Stimulated activated naive CD4-positive, alpha-beta T cell treated with Interleukin-2 at 50 U/mL for 16 hours (primary cell): ENCODE measurements around the gene CXCL11.
"Not testable (repeated sequence)": the region's sequence is repeated elsewhere in the genome, so short reads cannot be mapped to it uniquely, and the experiment has no call there.

Source experiments
- DNase-seq: peaks from one replicate; lab custom pipeline; 2025; lab: John Stamatoyannopoulos, UW

CXCL11 gene

DNA sequence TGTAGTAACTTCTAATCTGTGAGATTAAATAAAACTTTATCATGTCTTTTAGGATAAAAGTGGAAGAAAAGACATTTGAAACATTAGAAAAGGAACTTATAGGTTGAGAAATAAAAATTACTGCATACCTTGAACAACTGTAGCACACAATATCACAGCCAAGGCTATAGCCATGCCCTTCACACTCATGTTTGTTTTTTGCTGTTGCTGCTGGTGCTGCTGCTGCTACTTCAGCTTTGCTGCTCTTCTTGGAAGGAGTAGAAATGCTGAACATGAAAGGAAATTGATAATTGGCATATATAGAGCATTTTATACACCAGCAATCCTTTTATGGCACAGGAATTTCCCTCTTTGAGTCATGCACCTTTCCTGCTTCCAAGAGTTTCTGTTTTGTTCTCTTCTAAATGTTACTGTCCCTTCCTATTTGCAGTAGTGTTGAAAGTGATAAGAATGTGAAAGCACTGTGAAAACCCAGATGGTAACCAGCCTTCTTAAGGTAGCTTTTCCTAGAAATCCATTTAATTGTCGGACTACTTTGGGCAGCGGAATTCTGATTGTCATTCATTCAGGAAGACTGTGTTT, at the start of gene CXCL11:
CXCL11 (minus strand) TSS at position 272 of the 582 bp plus-strand sequence; CDS start at position 189, 83 bp downstream.
- DNase-seq = no peak

DNA sequence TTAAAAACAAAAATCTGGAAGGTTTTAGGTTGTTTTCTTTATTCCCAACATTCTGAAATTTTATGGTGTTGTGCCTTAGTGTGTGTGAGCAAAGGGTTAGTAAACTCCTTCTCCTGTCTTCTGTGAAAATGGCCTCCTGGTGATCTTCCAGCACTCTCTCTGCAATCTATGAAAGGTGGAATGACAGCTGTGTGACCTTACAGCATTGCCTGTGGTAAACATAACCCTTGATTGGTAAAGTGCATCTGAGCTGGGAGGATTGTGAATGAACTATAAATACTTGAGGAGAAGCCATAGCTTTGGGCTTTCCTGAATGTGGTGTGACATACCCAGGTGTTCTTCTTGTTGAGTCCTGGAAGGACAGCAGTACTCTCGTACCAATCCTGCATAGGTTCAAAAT, 48.7 kb upstream of the CXCL11 start:
- no peak for DNase-seq

DNA sequence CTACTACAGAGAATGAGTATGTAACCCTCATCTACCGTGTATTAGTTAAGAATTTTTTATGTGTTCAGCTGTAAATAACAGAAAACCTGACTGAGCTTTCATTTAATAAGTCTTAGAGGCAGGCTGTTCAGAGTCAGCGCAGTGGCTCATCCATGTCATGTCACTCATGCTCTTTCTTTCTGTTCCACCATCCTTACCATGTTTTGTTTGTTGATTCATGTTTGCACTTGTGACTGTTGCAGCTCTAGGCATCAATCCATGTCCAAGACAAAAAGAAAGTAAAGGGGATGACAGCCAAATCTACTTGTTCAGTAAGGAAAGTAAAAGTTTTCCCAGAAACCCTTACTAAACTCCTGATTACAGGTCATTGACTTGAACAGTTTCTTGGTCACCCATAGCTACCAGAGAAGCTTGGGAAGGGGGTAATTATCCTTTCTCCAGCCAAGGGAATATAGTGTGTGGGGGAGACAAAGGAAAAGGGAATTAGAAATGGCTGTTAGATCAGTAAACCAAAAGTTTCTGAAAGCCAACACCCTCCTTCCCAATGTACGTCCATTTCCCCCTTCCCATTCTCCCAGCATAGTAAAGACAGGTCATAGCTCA, 47.6 kb upstream of the CXCL11 start:
- DNase-seq = no peak

DNA sequence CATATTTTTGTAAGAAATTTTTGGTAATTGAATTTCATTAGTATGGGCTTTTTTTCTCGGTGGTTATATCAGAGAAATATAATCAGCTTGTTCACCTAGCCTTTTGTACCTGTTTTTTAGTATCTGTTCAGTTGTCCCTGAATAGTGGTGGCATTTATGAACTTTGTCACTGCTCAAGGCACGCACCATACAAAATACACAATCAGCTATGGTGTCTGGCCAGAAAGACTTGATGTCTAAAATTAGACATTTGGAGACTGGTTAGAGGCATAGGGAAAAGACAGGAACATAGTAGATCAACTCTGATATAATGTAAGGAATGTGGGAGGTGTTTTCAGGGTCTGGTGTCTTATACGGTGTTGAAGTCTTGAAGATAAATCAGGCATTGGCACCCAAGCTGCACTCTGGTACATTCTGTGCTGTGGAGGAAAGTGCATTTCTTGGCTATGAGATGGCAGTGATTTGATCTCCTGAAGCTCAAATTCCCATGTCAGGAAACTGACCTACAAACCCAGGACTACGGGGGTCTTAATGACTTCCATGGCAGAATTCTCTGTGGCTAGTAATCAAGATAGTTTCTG, 42.3 kb upstream of the CXCL11 start:
- DNase-seq = no peak

DNA sequence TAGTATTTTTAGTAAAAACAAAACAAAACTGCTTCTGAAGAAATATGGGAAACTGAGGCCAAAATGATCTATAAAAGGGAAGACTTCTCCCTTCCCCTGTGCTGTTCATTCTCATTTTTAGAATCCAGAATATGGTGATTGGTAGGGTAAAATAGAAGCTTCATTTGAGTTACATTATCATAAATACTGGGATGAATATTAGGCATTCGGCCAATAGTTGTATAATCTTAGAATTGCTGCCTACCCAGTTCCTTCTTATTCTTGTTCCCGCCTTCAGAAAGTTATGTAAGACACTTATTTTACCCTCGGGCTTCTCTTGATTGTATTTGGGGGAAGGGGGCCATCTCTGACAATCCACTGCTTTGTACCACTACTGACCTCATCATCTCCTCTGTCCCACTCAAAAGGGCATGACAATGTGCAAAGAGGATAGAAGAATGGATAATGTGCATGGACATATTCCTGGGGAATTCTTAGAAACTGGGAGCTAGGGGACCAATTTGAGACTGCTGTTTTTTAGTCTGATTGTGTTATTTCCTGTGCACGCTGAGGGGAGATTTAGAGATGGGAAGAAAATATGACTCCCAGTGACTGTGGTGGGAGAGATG, 39.2 kb upstream of the CXCL11 start:
- no peak for DNase-seq

DNA sequence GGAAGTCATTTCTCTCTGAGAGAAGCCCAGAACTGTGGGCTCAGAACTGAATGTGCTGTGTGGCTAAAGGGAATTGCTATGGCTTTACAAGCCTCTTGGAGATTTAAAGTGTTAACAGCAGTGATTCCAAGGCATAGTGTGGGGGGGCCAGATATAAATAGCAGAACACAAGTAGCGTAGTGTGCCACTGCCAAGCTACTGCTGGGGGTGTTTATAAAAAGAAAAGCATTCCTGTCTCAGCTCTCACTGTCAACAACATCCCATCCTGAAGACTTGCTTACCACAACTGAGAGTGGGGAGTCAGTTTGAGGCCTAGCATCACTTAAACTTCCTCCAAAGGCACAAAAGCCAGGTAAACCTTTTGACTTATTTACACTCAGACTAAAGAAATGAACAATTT, 38.6 kb upstream of the CXCL11 start, which contains the start of gene ART3:
ART3 (plus strand) TSS at position 242 of the 400 bp plus-strand sequence. CDS start 1,181 bp downstream, outside the sequence.
- no peak for DNase-seq

DNA sequence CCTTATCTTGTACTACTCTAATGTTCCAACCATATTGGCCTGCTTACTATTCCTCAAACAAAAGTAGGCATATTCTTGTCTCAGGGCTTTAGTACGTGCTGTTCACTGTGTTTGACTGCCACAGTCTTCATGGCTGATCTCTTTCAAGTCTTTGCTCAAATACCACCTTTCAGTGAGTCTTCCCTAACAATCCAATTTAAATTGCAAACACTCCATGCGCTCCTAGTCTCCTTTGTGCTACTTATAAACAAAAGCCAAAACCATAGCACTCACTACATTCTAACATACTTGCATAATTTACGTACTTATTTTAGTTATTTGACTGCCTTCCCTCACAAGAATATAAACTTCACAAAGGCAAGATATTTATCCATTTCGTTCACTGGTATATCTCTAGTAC, 36.9 kb upstream of the CXCL11 start:
- no peak for DNase-seq

DNA sequence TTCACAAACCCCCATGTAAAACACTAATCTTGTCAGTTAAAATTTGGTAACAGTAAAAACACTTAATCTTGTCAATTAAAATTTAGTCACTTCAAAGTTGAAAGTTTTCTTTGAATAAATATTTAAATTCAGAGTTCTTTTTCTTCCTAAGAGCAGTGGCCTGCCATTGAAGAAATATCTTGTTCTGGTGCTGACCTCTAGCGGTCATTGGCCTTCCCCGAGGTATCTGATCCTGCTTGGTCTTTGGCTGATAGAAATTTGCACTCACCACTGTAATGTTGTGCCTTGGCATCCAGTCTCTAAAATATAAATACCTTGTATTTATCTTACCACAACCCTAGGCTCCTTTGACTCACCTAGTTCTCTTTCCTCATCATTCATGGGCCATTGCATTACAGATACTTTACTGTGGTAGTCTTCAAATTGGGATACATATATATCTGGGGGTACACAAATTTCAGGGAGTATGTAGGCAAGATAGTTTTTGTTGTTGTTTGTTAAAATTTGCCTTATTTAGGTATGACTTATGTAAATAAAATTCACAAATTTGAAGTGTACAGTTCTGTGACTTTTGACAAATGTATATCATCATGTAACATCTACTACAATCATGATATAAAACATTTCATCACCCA, 31.9 kb upstream of the CXCL11 start:
- DNase-seq = peak; percentile 59

DNA sequence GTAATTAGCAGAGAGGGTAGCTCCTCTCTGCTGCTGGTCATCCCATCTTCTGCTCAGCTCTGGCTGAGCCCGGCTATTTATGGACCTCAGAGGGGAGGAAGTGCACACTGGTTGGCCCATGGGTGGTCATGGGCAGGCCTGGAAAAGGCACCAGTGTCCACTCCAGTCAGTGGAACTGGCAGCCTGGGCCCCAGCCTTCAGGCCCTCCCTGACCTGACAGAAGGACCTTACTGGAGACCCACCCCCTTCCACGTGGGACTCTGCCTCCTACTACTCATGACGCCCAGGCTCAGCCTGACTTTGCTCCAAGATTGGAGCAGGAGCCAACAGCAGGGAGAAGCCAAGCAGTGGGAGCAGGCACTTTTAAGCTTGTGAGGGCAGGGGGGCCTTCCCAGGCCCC, 30.7 kb upstream of the CXCL11 start:
- DNase-seq = no peak

DNA sequence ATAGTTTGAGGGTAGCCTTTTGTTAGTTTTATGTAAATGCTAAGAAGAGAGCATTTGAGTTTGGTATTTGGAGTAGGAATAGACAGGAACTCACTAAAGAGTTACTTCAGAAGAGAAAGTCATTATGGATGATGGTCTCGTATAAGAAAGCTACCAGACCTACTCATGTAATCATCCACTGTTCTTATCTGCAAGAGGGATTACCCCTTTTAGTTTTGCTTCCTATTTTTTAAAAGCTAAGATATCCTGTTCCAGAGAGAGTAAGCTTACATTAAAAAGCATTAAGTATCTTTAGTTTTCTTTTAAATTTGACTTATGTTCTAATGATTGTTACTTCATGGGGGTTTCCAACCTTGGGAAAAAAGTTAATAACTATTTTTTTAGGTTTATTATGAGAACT, 26.1 kb upstream of the CXCL11 start:
- DNase-seq = no peak

DNA sequence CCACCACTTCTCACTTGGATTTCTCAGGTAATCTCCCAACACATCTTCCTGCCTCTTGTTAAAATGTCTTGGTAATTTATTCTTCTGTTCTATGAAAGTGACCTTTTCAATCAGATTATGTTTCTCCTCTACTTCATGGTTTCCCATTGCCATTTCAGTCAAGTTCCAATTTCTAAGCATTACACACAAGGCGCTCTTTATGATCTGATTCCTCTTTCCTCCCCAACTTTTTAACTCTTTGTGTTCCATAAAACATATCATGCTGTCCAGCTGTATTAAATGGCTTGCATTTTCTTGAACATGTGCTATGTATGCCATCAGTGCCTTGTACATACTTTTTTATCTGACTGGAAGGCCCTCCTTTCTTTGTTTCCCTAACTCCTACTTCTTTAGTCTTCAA, 25.6 kb upstream of the CXCL11 start:
- DNase-seq = no peak

DNA sequence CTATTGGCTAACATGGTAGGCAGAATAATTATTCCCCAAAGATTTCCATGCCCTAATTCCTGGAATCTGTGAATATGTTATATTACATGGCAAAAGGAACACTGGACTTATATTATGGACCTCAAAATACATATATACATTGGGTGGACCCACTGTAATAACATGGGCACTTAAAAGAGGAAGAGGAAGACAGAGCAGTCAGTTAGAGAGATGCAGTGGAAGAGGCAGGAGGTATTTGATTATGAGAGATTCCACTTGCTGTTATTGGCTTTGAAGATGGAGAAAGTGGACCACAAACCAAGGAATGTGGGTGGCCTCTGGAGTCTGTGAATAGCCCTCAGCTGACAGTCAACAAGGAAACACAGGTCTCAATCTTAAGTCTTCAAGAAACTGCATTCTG, 24.6 kb upstream of the CXCL11 start:
- DNase-seq = no peak

DNA sequence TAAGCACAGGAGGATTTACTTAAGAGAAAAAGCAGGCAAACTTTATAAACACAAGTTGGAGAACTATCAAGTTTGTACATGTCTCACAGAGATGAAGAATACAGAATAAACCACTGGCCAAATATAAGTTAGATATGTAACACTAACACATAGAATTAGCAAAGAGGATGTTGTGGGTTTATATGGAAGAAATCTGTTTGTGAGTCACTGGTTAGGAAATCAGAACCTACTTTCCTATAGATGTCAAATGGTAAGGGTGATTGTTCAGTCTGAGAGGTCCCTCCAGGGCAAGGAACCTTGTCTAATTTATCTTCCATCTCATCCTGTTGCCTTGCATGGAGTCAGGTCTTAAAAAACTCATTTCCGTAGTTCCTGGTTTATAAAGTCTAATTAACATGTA, 23.9 kb upstream of the CXCL11 start:
- no peak for DNase-seq

DNA sequence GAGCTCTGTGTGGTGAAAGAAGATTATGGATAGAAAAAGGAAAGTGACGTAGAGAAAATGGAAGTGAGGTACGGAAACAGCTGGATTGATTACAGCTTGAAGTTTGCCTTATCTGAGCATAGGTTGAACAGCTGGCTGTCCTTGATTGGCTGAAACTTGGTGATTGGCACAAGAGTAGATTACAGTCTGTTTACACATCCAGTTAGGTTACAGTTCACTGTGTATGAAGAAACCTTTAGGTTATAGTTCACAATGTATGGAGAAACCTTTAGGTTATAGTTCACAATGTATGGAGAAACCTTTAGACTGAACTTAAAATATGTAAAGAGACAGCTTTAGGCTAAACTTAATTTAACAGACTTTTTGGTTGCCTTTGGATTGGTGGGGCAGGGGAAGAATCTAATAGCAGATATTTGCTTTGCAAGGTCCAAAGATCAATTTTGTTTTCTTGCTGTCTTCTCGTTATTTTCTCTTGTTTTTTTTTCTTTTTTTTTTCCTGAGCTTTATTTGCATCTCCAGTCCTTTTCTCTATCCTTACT, 23.1 kb upstream of the CXCL11 start:
- no peak for DNase-seq

DNA sequence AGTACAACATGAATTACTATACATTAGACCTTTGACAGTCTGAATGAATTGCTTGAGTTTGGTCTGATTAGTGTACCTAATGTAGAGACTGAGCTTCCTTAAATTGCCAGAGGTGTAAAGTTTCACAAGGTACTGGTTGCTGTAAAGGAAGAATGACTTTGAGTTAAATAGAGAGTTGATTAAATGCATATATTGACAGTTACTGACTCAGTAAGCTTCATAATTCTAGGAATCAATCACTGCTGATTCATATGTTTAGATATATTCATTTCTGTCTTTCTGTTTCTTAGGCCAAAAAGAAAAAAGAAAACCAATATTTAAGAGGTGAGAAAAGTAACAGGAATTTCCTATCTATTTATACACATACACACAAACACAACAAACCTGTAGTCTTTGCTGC, 22.4 kb upstream of the CXCL11 start:
- no peak for DNase-seq

DNA sequence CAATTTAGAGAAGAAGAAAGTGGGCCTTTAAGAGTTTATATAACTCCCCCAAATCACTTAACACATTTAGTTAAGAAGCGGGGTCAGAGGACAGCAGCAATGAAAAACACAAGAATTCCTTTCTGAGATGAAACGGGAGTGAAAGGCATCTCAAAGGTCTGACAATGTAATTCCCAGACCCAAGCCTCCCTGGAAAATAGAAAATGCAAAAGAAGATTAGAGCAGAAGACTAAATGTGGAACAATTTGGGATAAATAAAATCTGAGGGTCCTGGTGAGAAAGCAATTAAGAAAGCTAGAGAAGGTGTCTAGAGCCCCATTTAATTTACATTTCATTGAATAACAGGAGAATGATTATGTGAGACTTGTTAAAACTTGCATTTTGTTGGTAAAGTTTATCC, 19.6 kb upstream of the CXCL11 start:
- DNase-seq = no peak

DNA sequence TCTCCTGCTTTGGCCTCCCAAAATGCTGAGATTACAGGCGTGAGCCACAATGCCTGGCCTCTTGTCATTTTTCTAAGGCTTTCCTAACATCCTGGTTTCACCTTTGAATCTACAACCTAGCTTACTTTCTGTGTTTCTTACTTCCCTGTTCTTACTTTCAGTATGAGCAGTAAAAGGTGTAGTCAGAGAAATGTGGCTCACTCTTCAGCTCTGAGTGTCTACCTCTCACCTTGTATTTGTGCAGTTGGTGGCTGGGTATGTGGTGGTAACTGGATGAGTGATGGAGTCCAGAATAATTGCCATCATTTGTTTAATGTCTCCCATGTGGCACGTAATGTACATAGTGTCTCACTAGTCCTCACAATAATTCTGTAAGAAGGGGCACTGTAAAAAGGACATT, 19.1 kb upstream of the CXCL11 start:
- no peak for DNase-seq

DNA sequence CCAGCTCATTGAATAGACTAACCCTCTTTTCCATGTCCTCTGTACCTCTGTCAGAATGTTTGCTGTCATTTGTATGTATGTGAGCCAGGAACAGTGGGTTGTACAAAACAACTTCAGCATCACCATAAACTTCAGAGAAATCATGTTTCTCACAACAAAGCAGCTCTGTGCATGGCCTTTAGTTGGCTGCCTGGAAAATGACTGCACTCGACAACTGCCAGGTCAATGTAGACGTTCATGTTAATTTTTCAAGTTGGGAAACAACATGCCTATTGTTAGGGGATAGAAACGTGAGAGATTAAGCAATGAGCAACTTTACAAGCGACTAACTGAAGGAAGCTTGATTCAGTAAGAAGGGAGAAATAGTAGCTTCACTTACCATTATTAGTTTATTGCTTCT, 17.9 kb upstream of the CXCL11 start:
- no peak for DNase-seq

DNA sequence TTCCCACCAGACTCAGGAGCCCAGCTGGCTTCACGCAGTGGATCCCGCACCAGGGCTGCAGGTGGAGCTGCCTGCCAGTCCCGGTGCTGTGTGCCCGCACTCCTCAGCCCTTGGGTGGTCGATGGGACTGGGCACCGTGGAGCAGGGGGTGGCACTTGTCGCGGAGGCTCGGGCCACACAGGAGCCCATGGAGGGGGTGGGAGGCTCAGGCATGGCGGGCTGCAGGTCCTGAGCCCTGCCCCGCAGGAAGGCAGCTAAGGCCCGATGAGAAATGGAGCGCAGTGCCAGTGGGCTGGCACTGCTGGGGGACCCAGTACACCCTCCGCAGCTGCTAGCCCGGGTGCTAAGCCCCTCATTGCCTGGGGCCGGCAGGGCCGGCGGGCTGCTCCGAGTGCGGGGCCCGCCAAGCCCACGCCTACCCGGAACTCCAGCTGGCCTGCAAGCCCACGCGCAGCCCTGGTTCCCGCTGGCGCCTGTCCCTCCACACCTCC, 14.7 kb upstream of the CXCL11 start:
- not testable (repeated sequence) for DNase-seq

DNA sequence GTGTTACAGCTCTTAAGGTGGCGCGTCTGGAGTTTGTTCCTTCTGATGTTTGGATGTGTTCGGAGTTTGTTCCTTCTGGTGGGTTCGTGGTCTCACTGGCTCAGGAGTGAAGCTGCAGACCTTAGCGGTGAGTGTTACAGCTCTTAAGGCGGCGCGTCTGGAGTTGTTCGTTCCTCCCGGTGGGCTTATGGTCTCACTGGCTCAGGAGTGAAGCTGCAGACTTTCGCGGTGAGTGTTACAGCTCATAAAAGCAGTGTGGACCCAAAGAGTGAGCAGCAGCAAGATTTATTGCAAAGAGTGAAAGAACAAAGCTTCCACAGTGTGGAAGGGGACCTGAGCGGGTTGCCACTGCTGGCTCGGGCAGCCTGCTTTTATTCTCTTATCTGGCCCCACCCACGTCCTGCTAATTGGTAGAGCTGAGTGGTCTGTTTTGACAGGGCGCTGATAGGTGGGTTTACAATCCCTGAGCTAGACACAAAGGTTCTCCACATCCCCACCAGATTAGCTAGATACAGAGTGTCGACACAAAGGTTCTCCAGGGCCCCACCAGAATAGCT, 14.1 kb upstream of the CXCL11 start:
- DNase-seq = not testable (repeated sequence)

DNA sequence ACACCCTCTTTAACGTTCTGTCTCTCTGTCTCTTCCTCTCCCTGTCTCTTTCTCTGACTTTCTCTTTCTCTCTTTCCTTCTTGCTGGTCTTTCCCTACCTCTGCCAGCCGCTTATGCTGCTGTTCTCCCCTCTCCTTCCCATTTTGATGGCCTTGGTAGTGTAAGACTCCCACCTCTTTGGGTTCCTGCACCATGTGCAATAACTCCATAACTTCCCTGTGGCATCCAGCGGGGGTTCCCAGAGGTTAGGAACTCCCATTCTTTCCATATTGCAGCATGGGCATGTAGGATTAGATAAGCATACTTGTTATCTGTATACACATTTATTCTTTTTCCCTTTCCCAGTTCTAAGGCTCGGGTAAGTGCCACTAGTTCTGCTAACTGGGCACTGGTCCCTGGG, 8.8 kb upstream of the CXCL11 start:
- not testable (repeated sequence) for DNase-seq

DNA sequence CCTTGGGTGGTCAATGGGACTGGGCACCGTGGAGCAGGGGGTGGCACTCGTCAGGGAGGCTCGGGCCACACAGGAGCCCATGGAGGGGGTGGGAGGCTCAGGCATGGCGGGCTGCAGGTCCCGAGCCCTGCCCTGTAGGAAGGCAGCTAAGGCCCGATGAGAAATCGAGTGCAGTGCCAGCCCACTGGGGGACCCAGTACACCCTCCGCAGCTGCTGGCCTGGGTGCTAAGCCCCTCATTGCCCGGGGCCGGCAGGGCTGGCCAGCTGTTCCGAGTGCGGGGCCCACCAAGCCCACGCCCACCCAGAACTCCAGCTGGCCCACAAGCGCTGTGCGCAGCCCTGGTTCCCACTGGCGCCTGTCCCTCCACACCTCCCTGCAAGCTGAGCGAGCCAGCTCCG, 7.4 kb upstream of the CXCL11 start:
- not testable (repeated sequence) for DNase-seq
